Thoracic aorta (tissue), 2 donors: Measurements from ENCODE around the gene IGSF9B. TPM values are rescaled to one million over a fixed set of nuclear protein-coding genes. Genes with fewer than 3 reads are reported as not detected.

Source experiments
- ATAC-seq: fragments of 150-250 bp; one replicate; pipeline ENCODE4 v1.8.0; 2017; ENCODE audit warnings: low read depth; ENCODE audit not compliant: insufficient number of reproducible peaks, low FRiP score
- DNase-seq: peaks from one replicate; pipeline ENCODE4 v3.0.0-alpha.2; 2020; ENCODE audit warnings: low spot score
- H3K27ac ChIP-seq, 2 donors: fragments of 200-600 bp; sonication (generic); 1 replicate in 1 of 2; 2 replicates in 1 of 2; pipeline ENCODE4 v1.5.1; 2016; ENCODE audit warnings: mild to moderate bottlenecking in 2 of 2, moderate library complexity in 2 of 2
- H3K27me3 ChIP-seq: fragments of 200-600 bp; sonication (generic); replicated peaks from 2 replicates; pipeline ENCODE4 v1.6.0; 2016; ENCODE audit warnings: mild to moderate bottlenecking; ENCODE audit not compliant: insufficient read depth
- H3K36me3 ChIP-seq: fragments of 200-600 bp; sonication (generic); one replicate; pipeline ENCODE4 v1.5.1; 2016
- H3K4me1 ChIP-seq, 2 donors: fragments of 200-600 bp; sonication (generic); 1 replicate in 1 of 2; 2 replicates in 1 of 2; pipeline versions ENCODE4 v1.5.1 to v1.6.0; 2016; ENCODE audit warnings: low read depth in 2 of 2, mild to moderate bottlenecking in 1 of 2; ENCODE audit not compliant: control insufficient read depth in 1 of 2
- H3K4me3 ChIP-seq: fragments of 200-600 bp; sonication (generic); 2 replicates; pipeline ENCODE4 v1.5.1; 2016; ENCODE audit warnings: mild to moderate bottlenecking
- H3K9me3 ChIP-seq: fragments of 200-600 bp; sonication (generic); 2 replicates; pipeline ENCODE4 v1.5.1; 2016
- CTCF ChIP-seq: fragments of 200-600 bp; sonication (generic); IDR thresholded peaks from one replicate; pipeline ENCODE4 v1.5.1; 2019; ENCODE audit warnings: antibody characterized with exemption
- total RNA-seq, 2 donors: library from RNA; depleted of rRNA; stranded (reverse); fragments of >200 nt; gene quantifications; one replicate each; pipeline versions ENCODE4 v1.1.0 to v1.2.3, GENCODE V29; 2016

IGSF9B gene
- total RNA-seq, 2 donors from 2014 or later, result 67.1 to 77.2 TPM

GRCh38 chr11:133995066-133995465, 38.3 kb upstream of the IGSF9B start:
- no peaks in the 10 kb centered on the region for H3K27me3 ChIP-seq
- H3K4me1 ChIP-seq, result no peaks in the 10 kb centered on the region
- no peak overlapping the region for H3K27ac ChIP-seq
- DNase-seq, result no peak
- H3K9me3 ChIP-seq, result no peaks in the 10 kb centered on the region
- no peak for ATAC-seq
- H3K4me3 ChIP-seq, result no peak overlapping the region
- no peak for TF ChIP-seq CTCF
- H3K36me3 ChIP-seq, result no peaks in the 10 kb centered on the region

GRCh38 chr11:133993921-133994320, 37.2 kb upstream of the IGSF9B start:
- no peak for ATAC-seq

GRCh38 chr11:133993107-133993506, 36.3 kb upstream of the IGSF9B start:
- Histone ChIP-seq H3K4me1 (no peaks in the 10 kb centered on the region), H3K36me3 (no peaks in the 10 kb centered on the region), H3K4me3 (no peak overlapping the region), H3K27me3 (no peaks in the 10 kb centered on the region), H3K9me3 (no peaks in the 10 kb centered on the region), H3K27ac (no peak overlapping the region)
- no peak for TF ChIP-seq CTCF
- DNase-seq (no peak), ATAC-seq (no peak)

More at GRCh38 chr11:133993921-133994320, 37.2 kb upstream of the IGSF9B start:
- Histone ChIP-seq H3K27me3 (no peaks in the 10 kb centered on the region), H3K9me3 (no peaks in the 10 kb centered on the region), H3K36me3 (no peaks in the 10 kb centered on the region), H3K4me3 (no peak overlapping the region), H3K4me1 (no peaks in the 10 kb centered on the region), H3K27ac (no peak overlapping the region)
- DNase-seq, result no peak
- TF ChIP-seq CTCF, result no peak

- DNase-seq (no peak), ATAC-seq (no peak)
- no peaks in the 10 kb centered on the region for H3K27me3 ChIP-seq
These were observed 35.4 kb upstream of the IGSF9B start for GRCh38 chr11:133992121-133992520.

GRCh38 chr11:133991101-133991500, 34.3 kb upstream of the IGSF9B start:
- no peak for ATAC-seq
- no peaks in the 10 kb centered on the region for H3K4me1 ChIP-seq
- no peaks in the 10 kb centered on the region for H3K9me3 ChIP-seq
- H3K27ac ChIP-seq, result no peak overlapping the region
- H3K4me3 ChIP-seq, result no peak overlapping the region
- H3K27me3 ChIP-seq, result no peaks in the 10 kb centered on the region
- no peak for DNase-seq
- H3K36me3 ChIP-seq, result no peaks in the 10 kb centered on the region
- no peak for TF ChIP-seq CTCF

More at GRCh38 chr11:133992121-133992520, 35.4 kb upstream of the IGSF9B start:
- Histone ChIP-seq H3K9me3 (no peaks in the 10 kb centered on the region), H3K36me3 (no peaks in the 10 kb centered on the region), H3K27ac (no peak overlapping the region), H3K4me3 (no peak overlapping the region), H3K4me1 (no peaks in the 10 kb centered on the region)
- no peak for TF ChIP-seq CTCF
